HG02571 (cell line): Measurements from ENCODE around the gene RNASE13.
A peak's percentile ranks its signal among the peaks of the same experiment; 100 is the strongest.
"Not testable (repeated sequence)": the region's sequence is repeated elsewhere in the genome, so short reads cannot be mapped to it uniquely, and the experiment has no call there.

Experiments used
- ATAC-seq: cut with Tn5 transposase; IDR thresholded peaks from one replicate; pipeline ENCODE4 v1.9.1; 2021; ENCODE audit warnings: mild to moderate bottlenecking, moderate library complexity; ENCODE audit not compliant: unreplicated experiment

The RNASE13 gene

DNA sequence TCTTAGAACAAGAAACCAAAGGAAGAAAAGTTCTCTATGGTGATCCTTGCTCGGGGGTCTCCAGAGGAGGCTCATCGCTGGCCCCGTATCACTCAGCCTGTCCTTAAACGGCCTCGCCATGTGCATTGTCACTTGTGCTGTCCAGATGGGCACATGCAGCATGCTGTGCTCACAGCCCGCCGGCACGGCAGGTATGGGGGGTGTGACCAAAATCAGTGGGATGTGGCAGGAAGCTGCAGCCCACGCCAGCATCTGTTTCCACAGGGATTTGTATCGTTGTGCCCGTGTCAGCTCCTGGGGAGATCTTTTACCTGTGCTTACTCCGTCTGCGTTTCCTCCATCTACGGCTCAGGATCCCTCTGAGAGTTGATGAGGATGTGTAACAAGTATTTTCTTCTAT lies 38.1 kb downstream of the RNASE13 start:
- ATAC-seq = no peak

DNA sequence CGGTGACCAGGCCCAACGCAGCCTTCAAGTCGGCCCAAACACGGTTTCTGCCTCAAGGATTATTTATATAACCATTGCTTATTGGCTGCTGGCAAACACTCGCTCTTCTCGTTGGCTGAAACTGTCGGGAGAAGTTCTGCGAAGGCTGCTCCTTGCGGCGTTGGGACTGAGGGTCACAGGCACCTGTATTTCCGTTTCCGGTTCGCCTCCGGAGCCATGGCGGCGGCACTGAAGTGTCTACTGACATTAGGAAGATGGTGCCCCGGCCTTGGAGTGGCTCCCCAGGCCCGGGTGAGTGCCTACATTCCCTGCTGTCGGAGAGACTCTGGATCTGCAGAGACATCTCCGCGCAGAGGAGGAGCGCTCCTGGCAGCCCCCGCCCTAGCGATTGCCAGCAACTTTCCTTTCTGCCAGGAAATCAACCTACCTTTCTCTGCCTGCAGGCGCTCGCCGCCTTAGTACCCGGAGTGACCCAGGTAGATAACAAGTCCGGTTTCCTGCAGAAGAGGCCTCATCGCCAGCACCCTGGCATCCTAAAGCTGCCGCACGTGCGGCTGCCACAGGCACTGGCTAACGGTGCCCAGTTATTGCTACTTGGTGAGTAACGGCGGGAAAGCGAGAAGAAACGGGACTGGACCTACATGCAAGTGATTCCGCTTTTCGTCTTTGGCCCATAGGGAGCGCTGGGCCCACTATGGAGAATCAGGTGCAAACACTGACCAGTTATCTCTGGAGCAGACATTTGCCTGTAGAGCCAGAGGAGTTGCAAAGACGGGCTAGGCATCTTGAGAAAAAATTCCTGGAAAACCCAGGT lies 44.6 kb downstream of the RNASE13 start, which contains the start of gene METTL17:
TSS of gene METTL17 (plus strand) at position 194 of the 814 bp plus-strand sequence. CDS start at position 217, 23 bp downstream.
- ATAC-seq = peak; percentile 96

DNA sequence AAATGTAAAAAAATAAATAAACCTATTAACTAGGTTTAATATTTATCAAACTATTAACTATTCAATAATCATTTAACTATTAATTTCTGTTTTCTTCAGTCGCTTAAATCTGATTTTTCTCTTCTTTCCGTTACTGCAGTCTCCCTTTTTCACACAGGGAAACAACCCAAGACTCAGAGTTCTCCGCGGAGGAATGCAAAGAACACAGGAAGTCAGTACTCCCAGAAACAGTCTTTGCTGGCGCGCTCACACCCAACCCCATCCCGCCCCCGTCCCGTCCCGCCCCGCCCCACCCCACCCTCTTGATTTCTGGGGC lies 45.2 kb downstream of the RNASE13 start:
- no peak for ATAC-seq

DNA sequence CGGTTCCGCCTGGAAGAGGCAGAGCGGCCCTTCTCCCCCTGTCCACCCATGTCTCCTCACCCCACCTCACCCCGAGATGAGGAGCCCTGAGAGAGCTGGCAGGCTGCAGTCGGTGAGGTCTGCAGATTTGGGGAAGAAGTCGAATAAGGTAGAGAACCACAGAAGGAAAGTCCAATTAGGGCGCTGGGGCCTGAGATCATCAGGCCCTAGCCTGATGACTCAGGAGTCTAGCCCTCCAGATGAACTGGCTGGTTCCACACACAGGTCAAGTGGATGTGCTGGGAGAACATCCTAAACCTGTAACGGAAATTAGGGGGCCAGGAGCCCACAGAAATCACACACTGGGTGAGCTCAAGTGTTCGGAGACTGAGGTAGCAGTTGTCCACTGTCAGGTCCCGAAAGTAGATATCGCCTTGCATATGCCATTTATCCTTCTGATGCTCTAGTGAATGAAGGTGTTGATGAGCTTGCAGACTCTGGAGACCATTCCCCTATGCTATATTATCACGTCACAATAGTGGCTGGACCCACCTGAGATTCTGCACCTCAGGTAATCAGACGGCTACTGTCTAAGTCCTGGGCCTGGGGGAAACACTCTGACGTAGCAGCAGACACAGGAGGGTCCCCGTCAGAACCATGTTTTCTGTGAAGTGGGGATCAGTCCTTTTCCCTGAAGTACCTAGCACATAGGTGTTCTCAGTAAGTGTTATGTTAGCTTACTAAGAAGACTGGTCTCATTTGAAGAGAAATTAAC lies 45.7 kb downstream of the RNASE13 start:
- ATAC-seq = no peak

DNA sequence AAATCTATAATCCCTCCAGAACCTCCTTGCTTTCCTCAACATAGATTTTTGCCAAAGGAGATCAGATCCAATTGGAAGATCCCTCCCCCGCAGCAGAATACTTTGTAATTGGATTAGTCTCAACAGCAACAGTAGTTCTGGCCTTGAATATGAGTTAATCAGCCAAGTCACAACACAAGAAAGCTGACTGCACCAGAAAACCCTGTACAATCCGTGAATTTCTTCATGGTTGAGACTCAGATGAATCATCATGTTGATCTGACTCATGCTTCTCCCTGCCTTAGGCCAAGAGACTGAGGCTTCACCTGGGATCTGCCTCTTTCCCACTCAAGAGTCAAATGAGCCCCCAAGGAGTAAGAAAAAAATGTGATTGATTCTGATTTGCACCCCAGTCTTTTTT lies 47.8 kb downstream of the RNASE13 start:
- ATAC-seq = no peak

DNA sequence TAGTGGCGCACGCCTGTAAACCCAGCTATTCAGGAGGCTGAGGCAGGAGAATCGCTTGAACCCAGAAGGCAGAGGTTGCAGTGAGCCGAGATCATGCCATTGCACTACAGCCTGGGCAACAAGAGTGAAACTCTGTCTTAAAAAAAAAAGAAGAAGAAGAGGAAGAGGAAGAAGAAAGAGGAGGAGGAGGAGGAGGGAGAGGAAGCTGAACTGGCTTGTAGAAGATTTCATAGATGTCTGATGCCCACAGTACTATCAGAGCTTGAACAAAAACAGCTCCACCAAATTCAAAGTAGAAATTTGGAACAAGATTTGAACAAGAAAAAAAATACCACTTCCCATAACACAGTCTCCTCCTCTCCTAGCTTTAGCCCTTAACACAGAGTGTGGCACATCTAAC lies 49.0 kb downstream of the RNASE13 start:
- not testable (repeated sequence) for ATAC-seq
